Karpas-422 (cell line): ENCODE measurements around the gene ASB18. TPM values are rescaled to one million over a fixed set of nuclear protein-coding genes. Genes with fewer than 3 reads are reported as not detected.

Experiments used
- DNase-seq: peaks from one replicate; pipeline ENCODE4 v3.0.0-alpha.2; 2015
- H2AFZ ChIP-seq: fragments of 200-600 bp; sonication (generic); 2 replicates; pipeline ENCODE4 v1.6.1; 2014; ENCODE audit warnings: antibody characterized with exemption, low read length, mixed read lengths
- H3K27ac ChIP-seq: fragments of 200-600 bp; sonication (generic); 2 replicates; pipeline ENCODE4 v1.5.1; 2014; ENCODE audit warnings: mild to moderate bottlenecking, low read length, moderate library complexity
- H3K27me3 ChIP-seq: fragments of 200-600 bp; sonication (generic); 2 replicates; pipeline ENCODE4 v1.6.1; 2014; ENCODE audit warnings: low read length, mixed read lengths
- H3K36me3 ChIP-seq: fragments of 200-600 bp; sonication (generic); 2 replicates; pipeline ENCODE4 v1.6.1; 2014; ENCODE audit warnings: low read length, mixed read lengths; ENCODE audit not compliant: insufficient read depth
- H3K4me1 ChIP-seq: fragments of 200-600 bp; sonication (generic); 2 replicates; pipeline ENCODE4 v1.6.1; 2014; ENCODE audit warnings: mild to moderate bottlenecking, low read length, mixed read lengths
- H3K4me2 ChIP-seq: fragments of 200-600 bp; sonication (generic); 2 replicates; pipeline ENCODE4 v1.6.1; 2014; ENCODE audit warnings: low read length, low read depth, mild to moderate bottlenecking; ENCODE audit not compliant: poor library complexity, severe bottlenecking
- H3K4me3 ChIP-seq: fragments of 200-600 bp; sonication (generic); 2 replicates; pipeline ENCODE4 v1.5.1; 2014; ENCODE audit warnings: mild to moderate bottlenecking, antibody characterized with exemption, low read length, mixed read lengths
- H3K79me2 ChIP-seq: fragments of 200-600 bp; sonication (generic); 2 replicates; pipeline ENCODE4 v1.6.1; 2014; ENCODE audit warnings: mild to moderate bottlenecking, low read length, mixed read lengths
- H3K9ac ChIP-seq: fragments of 200-600 bp; sonication (generic); 2 replicates; pipeline ENCODE4 v1.6.0; 2014; ENCODE audit warnings: low read length
- H3K9me2 ChIP-seq: fragments of 200-600 bp; sonication (generic), shearing (Covaris generic); replicated peaks from 2 replicates; pipeline ENCODE4 v1.6.0; 2014; ENCODE audit warnings: mild to moderate bottlenecking, low read length, moderate library complexity; ENCODE audit not compliant: insufficient read depth
- H3K9me3 ChIP-seq: fragments of 300-700, 200-600 bp; sonication (generic); 2 replicates; pipeline ENCODE4 v1.6.1; 2014; ENCODE audit warnings: low read length, mixed read lengths
- H4K20me1 ChIP-seq: fragments of 200-600 bp; sonication (generic); 2 replicates; pipeline ENCODE4 v1.6.1; 2014; ENCODE audit warnings: mild to moderate bottlenecking, antibody characterized with exemption, low read length, low read depth; ENCODE audit not compliant: insufficient read depth
- total RNA-seq: library from RNA; depleted of rRNA; stranded (reverse); fragments of >200 nt; shearing (Covaris generic); gene quantifications from 2 replicates; pipeline ENCODE4 v1.2.3, GENCODE V29; 2014; ENCODE audit warnings: low replicate concordance

Gene ASB18
- total RNA-seq, 1 experiment from 2014 or later, result not detected

GRCh38 chr2:236207472-236207871, 56.7 kb downstream of the ASB18 start:
- Histone ChIP-seq H3K36me3 (no peaks in the 10 kb centered on the region), H3K27me3 (no peaks in the 10 kb centered on the region), H3K9ac (no peak overlapping the region), H3K9me2 (no peaks in the 10 kb centered on the region), H3K27ac (no peak overlapping the region), H3K79me2 (no peaks in the 10 kb centered on the region), H2AFZ (no peak overlapping the region), H4K20me1 (no peaks in the 10 kb centered on the region), H3K4me2 (no peak overlapping the region), H3K4me3 (no peak overlapping the region), H3K4me1 (no peaks in the 10 kb centered on the region), H3K9me3 (no peaks in the 10 kb centered on the region)
- no peak for DNase-seq

- Histone ChIP-seq H3K9me3 (no peaks in the 10 kb centered on the region), H3K36me3 (no peaks in the 10 kb centered on the region), H4K20me1 (no peaks in the 10 kb centered on the region), H3K9me2 (no peaks in the 10 kb centered on the region), H3K4me2 (no peak overlapping the region), H3K27ac (no peak overlapping the region), H3K4me1 (no peaks in the 10 kb centered on the region), H3K4me3 (no peak overlapping the region), H3K79me2 (no peaks in the 10 kb centered on the region), H3K9ac (no peak overlapping the region), H3K27me3 (no peaks in the 10 kb centered on the region), H2AFZ (no peak overlapping the region)
- DNase-seq, result no peak
These were observed 58.1 kb downstream of the ASB18 start for GRCh38 chr2:236205867-236206645.

GRCh38 chr2:236204953-236205352, 59.3 kb downstream of the ASB18 start:
- no peaks in the 10 kb centered on the region for H3K4me1 ChIP-seq
- H3K9ac ChIP-seq, result no peak overlapping the region
- H3K9me3 ChIP-seq, result no peaks in the 10 kb centered on the region
- H3K9me2 ChIP-seq, result no peaks in the 10 kb centered on the region
- no peaks in the 10 kb centered on the region for H3K36me3 ChIP-seq
- no peak overlapping the region for H3K27ac ChIP-seq
- no peak overlapping the region for H3K4me3 ChIP-seq
- no peaks in the 10 kb centered on the region for H3K79me2 ChIP-seq
- H3K27me3 ChIP-seq, result no peaks in the 10 kb centered on the region
- DNase-seq, result no peak
- no peak overlapping the region for H3K4me2 ChIP-seq
- no peak overlapping the region for H2AFZ ChIP-seq
- H4K20me1 ChIP-seq, result no peaks in the 10 kb centered on the region

GRCh38 chr2:236200378-236200777, 63.8 kb downstream of the ASB18 start:
- H3K9me2 ChIP-seq, result no peaks in the 10 kb centered on the region
- no peak overlapping the region for H2AFZ ChIP-seq
- no peak overlapping the region for H3K4me2 ChIP-seq
- H3K27me3 ChIP-seq, result no peaks in the 10 kb centered on the region
- no peak overlapping the region for H3K27ac ChIP-seq
- H3K4me1 ChIP-seq, result no peaks in the 10 kb centered on the region
- no peak overlapping the region for H3K4me3 ChIP-seq
- no peaks in the 10 kb centered on the region for H3K36me3 ChIP-seq
- no peaks in the 10 kb centered on the region for H3K9me3 ChIP-seq
- no peaks in the 10 kb centered on the region for H4K20me1 ChIP-seq
- no peak for DNase-seq
- H3K9ac ChIP-seq, result no peak overlapping the region
- H3K79me2 ChIP-seq, result no peaks in the 10 kb centered on the region

GRCh38 chr2:236196366-236196765, 67.8 kb downstream of the ASB18 start:
- no peaks in the 10 kb centered on the region for H3K36me3 ChIP-seq
- H3K9ac ChIP-seq, result no peak overlapping the region
- no peaks in the 10 kb centered on the region for H3K9me3 ChIP-seq
- no peaks in the 10 kb centered on the region for H3K27me3 ChIP-seq
- no peak overlapping the region for H3K27ac ChIP-seq
- H4K20me1 ChIP-seq, result no peaks in the 10 kb centered on the region
- no peaks in the 10 kb centered on the region for H3K9me2 ChIP-seq
- no peak overlapping the region for H2AFZ ChIP-seq
- no peak overlapping the region for H3K4me2 ChIP-seq
- H3K4me3 ChIP-seq, result no peak overlapping the region
- DNase-seq, result no peak
- H3K4me1 ChIP-seq, result no peaks in the 10 kb centered on the region
- no peaks in the 10 kb centered on the region for H3K79me2 ChIP-seq

- no peak overlapping the region for H2AFZ ChIP-seq
- no peaks in the 10 kb centered on the region for H3K79me2 ChIP-seq
- H3K4me2 ChIP-seq, result no peak overlapping the region
- no peaks in the 10 kb centered on the region for H3K9me2 ChIP-seq
- no peaks in the 10 kb centered on the region for H4K20me1 ChIP-seq
- H3K9me3 ChIP-seq, result no peaks in the 10 kb centered on the region
- H3K4me1 ChIP-seq, result no peaks in the 10 kb centered on the region
- no peak overlapping the region for H3K4me3 ChIP-seq
- H3K9ac ChIP-seq, result no peak overlapping the region
- no peaks in the 10 kb centered on the region for H3K36me3 ChIP-seq
- DNase-seq, result no peak
- no peak overlapping the region for H3K27ac ChIP-seq
- H3K27me3 ChIP-seq, result no peaks in the 10 kb centered on the region
These were observed 68.5 kb downstream of the ASB18 start for GRCh38 chr2:236195726-236196125.

GRCh38 chr2:236194786-236195185, 69.4 kb downstream of the ASB18 start:
- no peak overlapping the region for H2AFZ ChIP-seq
- H3K4me2 ChIP-seq, result no peak overlapping the region
- no peaks in the 10 kb centered on the region for H3K79me2 ChIP-seq
- no peaks in the 10 kb centered on the region for H3K36me3 ChIP-seq
- no peaks in the 10 kb centered on the region for H3K9me3 ChIP-seq
- H3K9ac ChIP-seq, result no peak overlapping the region
- no peaks in the 10 kb centered on the region for H3K27me3 ChIP-seq
- no peaks in the 10 kb centered on the region for H4K20me1 ChIP-seq
- H3K4me1 ChIP-seq, result no peaks in the 10 kb centered on the region
- no peak overlapping the region for H3K4me3 ChIP-seq
- H3K9me2 ChIP-seq, result no peaks in the 10 kb centered on the region
- no peak for DNase-seq
- no peak overlapping the region for H3K27ac ChIP-seq

- Histone ChIP-seq H4K20me1 (no peaks in the 10 kb centered on the region), H3K4me2 (no peak overlapping the region), H3K79me2 (no peaks in the 10 kb centered on the region), H3K4me1 (no peaks in the 10 kb centered on the region), H3K9ac (no peak overlapping the region), H3K9me2 (no peaks in the 10 kb centered on the region), H3K36me3 (no peaks in the 10 kb centered on the region), H3K27me3 (no peaks in the 10 kb centered on the region), H3K9me3 (no peaks in the 10 kb centered on the region), H3K27ac (no peak overlapping the region), H2AFZ (no peak overlapping the region), H3K4me3 (no peak overlapping the region)
- DNase-seq, result no peak
These were observed 71.2 kb downstream of the ASB18 start for GRCh38 chr2:236193026-236193425.
